Testis (tissue), 2 donors: Measurements from ENCODE around the gene BAZ1A.

Experiments
- POLR2A ChIP-seq: fragments of 450-650 bp; IDR thresholded peaks from one replicate; pipeline ENCODE4 v1.6.1; 2017; ENCODE audit warnings: antibody characterized with exemption, mild to moderate bottlenecking, moderate library complexity
- TF ChIP-seq, protein P1 (sequence below), 3 experiments: fragments of 450-650 bp in 2 of 3; fragments of 200-600 bp in 1 of 3; sonication (generic) in 1 of 3; IDR thresholded peaks; one replicate each; pipeline ENCODE4 v1.5.1; 2016 to 2019; ENCODE audit warnings: antibody characterized with exemption in 3 of 3, mild to moderate bottlenecking in 2 of 3, moderate library complexity in 1 of 3

GRCh38 chr14:34912966-34913365, 37.8 kb upstream of the BAZ1A start:
- TF ChIP-seq, protein P1, sequence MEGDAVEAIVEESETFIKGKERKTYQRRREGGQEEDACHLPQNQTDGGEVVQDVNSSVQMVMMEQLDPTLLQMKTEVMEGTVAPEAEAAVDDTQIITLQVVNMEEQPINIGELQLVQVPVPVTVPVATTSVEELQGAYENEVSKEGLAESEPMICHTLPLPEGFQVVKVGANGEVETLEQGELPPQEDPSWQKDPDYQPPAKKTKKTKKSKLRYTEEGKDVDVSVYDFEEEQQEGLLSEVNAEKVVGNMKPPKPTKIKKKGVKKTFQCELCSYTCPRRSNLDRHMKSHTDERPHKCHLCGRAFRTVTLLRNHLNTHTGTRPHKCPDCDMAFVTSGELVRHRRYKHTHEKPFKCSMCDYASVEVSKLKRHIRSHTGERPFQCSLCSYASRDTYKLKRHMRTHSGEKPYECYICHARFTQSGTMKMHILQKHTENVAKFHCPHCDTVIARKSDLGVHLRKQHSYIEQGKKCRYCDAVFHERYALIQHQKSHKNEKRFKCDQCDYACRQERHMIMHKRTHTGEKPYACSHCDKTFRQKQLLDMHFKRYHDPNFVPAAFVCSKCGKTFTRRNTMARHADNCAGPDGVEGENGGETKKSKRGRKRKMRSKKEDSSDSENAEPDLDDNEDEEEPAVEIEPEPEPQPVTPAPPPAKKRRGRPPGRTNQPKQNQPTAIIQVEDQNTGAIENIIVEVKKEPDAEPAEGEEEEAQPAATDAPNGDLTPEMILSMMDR (IDR thresholded peaks at IDR 0.05) = no peak
- no peak for TF ChIP-seq POLR2A
